ENCODE measurements around the gene NEUROG1.

The NEUROG1 gene

DNA sequence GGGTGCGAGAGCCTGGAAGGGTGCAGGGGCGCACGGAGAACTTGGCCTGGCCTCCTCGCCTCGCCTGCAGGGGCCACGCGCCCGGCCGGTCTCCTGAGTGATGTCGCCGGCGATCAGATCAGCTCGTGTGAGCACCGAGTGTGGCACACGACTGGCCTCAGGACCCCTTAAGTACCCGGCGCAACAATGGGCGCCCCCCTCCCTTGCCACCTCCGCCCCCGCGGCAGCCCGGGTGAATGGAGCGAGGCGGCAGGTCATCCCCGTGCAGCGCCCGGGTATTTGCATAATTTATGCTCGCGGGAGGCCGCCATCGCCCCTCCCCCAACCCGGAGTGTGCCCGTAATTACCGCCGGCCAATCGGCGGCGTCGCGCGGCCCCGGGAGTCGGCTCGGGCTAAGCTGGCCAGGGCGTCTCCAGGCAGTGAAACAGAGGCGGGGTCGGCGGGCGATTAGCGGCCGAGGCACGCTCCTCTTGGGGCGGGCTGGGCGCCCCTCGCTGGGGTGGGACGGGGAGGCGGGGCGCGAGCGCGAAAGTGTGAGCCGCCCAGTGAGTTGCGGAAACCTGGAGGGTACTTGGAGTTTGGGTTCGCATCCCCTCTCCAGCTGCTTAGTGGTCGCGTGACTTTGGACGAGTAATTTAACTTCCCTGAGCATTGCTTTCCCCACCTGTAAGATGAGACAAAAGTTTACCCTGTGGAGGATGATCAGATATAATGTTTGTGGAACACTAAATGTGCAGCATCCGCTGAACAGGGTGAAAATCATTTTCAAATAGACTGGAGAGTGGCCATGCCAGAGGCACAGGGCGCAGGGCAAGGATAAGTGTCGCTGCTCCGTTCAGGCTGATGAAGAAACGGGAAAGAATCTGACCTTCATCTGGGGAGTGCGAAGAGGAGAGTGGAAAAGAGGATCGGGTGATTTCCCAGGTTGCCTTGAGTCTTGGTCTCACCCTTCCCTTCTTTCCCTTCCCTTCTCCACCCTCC is at the start of gene NEUROG1:
TSS of gene NEUROG1 (minus strand) at position 145 of the 982 bp plus-strand sequence. CDS start 274 bp downstream, outside the sequence.
- DNase-seq, result no peak

- DNase-seq, result no peak
These were observed 49.2 kb upstream of the NEUROG1 start for GRCh38 chr5:135584918-135585317.

- DNase-seq, result no peak
These were observed 48.5 kb upstream of the NEUROG1 start for GRCh38 chr5:135584276-135584675.

GRCh38 chr5:135582099-135582781 is 46.5 kb upstream of the NEUROG1 start:
- no peak for DNase-seq

DNA sequence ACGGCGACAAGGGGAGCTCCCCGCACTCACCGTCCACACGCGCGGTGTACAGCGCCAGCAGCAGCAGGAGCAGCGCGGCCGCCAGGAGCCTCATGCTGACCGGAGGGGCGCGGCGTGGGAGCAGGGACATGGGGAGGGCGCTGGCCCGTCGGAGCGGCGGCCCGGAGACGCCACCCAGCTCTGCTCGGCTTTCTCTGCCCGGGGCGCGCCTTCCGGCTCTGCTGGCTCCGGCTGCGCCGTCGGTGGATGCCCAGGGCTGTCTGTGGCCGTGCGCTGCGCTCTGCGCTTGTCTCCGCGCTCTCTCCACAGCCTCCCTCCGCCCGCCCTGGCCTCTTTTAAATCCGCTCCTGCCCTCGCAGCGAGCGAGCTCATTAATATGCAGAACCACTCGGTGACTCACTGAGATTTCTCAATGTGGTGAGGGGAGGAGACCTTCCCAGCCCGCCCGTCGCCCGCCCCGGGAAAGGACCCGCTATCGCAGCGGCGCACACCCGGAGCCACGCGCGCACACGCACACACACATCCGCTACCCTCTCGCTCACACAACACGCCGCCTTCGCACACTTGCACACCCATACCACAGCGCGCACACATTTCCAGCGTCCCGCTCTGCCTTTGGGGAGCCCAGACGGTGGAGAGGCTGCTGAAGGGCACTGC is 43.0 kb upstream of the NEUROG1 start, which contains the start of gene CXCL14:
TSS of gene CXCL14 (minus strand) at position 307 of the 657 bp plus-strand sequence. CDS start at position 94, 213 bp downstream.
- DNase-seq, result peak; percentile 62

DNA sequence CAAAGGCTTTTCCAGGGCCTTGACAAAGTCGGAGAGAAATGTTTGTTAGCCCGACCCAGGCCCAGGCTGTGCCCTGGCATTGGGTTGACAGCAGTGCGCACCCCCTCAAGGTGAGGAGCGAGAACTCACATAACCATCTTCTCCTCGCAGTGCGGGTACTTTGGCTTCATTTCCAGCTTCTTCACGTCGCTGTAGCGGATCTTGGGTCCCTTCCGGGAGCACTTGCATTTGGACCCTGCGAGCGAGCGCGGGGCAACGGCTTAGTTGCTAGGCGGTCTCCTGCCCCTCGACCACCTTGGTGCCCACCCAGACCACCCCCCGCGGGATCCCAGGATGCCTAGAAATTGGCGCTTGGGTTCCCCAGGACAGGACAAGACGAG is 42.5 kb upstream of the NEUROG1 start:
- DNase-seq, result no peak

DNA sequence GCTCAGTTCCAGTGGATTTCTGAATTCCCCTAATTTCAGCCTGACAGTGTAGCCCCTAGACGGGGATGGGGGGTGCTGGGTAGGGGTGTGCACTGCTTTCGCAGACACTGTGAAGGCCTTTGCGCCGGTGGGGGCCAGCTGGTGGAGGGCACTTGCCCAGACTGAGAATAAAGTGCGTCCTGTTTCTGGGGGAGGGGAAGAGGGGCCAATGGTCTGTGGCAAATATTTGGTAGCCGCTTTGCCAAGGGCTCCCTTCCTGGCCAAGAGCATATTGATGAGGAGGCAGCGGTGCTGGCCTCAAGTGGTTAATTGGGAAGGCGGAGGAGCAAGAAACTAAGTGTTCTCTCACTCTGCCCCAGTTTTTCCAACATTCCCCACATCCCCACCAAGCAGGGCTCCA is 41.7 kb upstream of the NEUROG1 start:
- no peak for DNase-seq

GRCh38 chr5:135576075-135576599 is 40.4 kb upstream of the NEUROG1 start:
- DNase-seq, result no peak

DNA sequence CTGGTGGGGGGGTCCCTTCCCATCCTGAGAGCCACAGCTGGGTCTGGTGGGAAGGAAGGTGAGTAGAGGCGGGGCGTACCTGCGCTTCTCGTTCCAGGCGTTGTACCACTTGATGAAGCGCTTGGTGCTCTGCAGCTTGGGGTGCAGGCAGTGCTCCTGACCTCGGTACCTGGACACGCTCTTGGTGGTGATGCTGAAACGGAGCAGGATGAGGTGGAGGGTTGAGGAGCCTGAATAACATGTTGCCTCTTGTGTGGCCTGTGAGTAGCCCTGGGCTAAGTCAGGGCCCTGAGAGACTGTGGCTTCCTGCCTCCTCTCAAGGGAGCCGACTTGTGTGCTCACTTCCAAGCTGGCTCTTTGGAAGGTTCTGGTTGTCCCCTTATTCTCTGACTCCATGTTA is 38.7 kb upstream of the NEUROG1 start:
- no peak for DNase-seq

DNA sequence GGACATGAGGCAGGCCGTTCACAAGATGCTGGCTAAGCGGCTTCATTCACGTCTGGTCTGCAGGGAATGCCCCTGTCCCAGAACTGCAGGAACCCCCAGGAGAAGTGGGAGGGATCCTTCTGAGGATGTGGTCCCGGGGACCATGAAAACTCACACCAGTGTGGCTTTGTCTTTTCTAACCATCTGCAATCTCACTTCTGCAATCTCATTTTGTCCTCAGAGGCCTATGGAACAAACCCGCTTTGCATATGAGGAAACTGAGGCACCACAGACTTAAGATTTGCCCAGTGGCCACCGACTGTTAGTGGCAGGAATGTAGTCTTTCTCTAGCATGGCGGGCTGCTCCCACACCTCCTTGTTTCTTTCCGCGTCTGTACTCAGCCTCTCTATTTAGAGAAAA is 36.1 kb upstream of the NEUROG1 start:
- no peak for DNase-seq

GRCh38 chr5:135571066-135571609 is 35.4 kb upstream of the NEUROG1 start:
- no peak for DNase-seq

GRCh38 chr5:135570453-135570764 is 34.6 kb upstream of the NEUROG1 start:
- DNase-seq, result no peak

DNA sequence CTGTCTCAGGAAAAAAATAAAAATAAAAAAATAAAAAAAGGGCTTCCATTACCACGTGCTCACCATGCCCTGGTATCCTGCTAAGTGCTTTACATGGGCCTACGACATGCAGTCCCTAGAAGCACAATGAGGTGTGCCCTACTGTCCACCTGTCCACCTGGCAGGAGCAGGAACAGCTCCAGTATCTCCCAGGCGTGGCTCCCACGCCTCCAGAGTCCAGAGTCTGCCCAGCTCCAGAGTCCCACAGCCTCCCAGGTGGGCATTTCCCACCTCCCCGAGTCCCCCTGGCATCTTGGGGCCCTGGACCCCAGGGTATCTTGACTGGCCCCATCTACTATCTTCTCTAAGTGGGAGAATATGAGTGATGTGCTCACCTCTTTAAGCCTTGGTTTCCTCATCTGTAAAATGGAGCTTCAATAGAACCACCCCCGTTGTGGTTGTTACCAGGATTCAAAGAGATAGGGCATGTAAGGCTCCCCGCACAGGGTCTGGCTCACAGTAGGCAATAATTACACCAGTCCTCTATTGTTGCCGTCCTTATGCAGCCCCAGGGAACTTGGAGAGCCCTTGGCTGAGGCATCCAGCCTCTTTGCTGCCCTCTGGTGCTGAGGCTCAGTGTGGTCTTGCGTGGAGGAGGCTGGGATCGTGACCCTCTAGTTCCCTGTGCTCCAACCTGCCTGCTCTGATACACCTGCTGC is 34.1 kb upstream of the NEUROG1 start:
- DNase-seq, result no peak

- DNase-seq, result no peak
These were observed 33.2 kb upstream of the NEUROG1 start for GRCh38 chr5:135568923-135569360.

- no peak for DNase-seq
These were observed 32.5 kb upstream of the NEUROG1 start for GRCh38 chr5:135568246-135568645.

- no peak for DNase-seq
These were observed 31.9 kb upstream of the NEUROG1 start for GRCh38 chr5:135567661-135568060.

- DNase-seq, result no peak
These were observed 30.9 kb upstream of the NEUROG1 start for GRCh38 chr5:135566422-135567400.

DNA sequence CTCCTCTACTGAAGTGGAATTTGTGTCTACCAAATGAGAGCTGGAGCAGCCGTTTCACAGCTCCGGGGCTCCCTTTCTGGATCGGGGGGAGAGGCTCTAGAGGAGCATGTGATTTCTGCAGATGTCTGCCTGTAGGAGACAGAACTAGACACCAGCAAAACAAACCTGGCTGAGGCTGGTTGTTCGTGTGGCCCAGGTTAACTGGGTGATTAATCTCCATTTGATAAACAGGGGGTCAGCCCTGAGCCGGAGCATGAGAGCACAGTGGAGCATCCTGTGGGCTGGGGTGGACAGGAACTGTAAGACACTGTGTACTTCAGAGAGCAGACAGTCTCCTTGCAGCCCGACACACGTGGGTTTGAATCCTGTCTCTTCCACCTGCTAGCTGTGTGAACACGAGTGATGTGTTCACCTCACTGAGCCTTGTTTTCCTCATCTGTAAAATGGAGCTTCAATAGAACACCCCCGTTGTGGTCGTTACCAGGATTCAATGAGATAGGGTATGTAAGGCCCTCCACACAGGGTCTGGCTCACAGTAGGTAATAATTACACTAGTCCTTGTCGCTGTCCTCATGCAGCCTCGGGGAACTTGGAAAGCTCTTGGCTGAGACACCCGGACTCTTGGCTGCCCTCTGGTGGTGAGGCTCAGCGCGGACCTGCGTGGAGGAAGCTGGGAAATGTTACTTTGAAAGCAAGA is 30.1 kb upstream of the NEUROG1 start:
- DNase-seq, result no peak

DNA sequence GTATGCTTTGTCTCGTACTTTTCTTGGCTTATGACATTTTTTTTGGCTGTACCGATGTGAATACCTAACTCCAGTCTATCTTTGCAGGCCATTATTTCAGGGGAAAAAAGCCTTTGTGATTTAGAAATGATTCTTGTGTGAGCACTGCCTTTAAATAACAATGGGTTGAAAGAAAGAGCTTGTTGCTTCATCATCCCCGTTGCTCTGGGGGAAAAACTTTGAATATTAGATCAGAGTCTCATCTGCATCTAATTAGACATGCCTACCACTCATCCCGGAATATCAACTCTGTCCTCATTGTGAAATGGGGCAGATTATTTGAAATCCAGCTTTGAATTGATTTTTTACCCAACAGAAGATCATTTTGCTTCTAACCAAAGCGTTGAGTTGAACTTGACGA is 29.5 kb upstream of the NEUROG1 start:
- no peak for DNase-seq

DNA sequence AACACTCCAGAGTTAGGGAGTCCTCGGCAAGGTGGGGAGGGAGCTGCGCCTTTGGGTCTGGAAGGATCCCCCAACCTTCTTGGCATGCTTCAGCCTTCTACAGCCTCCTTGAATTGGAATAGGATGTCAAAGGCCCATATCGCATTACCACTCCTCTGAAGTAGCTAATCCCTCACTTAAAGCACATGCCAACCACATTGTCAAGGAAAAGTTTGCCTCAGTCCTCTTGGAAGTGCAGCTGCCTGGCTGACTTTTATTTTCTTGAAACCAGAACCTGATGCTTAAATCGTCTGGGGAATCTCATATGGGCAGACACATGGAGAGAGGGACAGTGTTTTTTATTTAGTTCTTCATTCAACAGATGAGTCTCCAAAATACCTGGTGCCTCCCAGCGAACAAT is 28.6 kb upstream of the NEUROG1 start:
- no peak for DNase-seq
